Loucy (cell line): ENCODE measurements around the gene FLOT1.

Source experiments
- H2AFZ ChIP-seq: fragments of 200-600 bp; sonication (generic); 2 replicates; pipeline ENCODE4 v1.6.0; 2016; ENCODE audit warnings: antibody characterized with exemption, mild to moderate bottlenecking, low read length, moderate library complexity
- H3F3A ChIP-seq: fragments of 200-600 bp; 2 replicates; pipeline ENCODE4 v1.6.0; 2016; ENCODE audit warnings: antibody characterized with exemption, low read depth, mild to moderate bottlenecking
- H3K27me3 ChIP-seq: fragments of 200-600 bp; sonication (generic); 2 replicates; pipeline ENCODE4 v1.6.1; 2014; ENCODE audit warnings: low read length, mild to moderate bottlenecking; ENCODE audit not compliant: insufficient read depth, poor library complexity, severe bottlenecking
- H3K36me3 ChIP-seq: fragments of 200-600 bp; sonication (generic); 2 replicates; pipeline ENCODE4 v1.6.1; 2016; ENCODE audit warnings: low read length; ENCODE audit not compliant: insufficient read depth
- H3K4me1 ChIP-seq: fragments of 200-600 bp; sonication (generic); 2 replicates; pipeline ENCODE4 v1.5.1; 2014; ENCODE audit warnings: low read length, mild to moderate bottlenecking; ENCODE audit not compliant: insufficient read depth, poor library complexity, severe bottlenecking
- H3K4me2 ChIP-seq: fragments of 200-600 bp; sonication (generic); 2 replicates; pipeline ENCODE4 v1.6.0; 2014; ENCODE audit warnings: antibody characterized with exemption, low read length, low read depth, mild to moderate bottlenecking; ENCODE audit not compliant: poor library complexity, severe bottlenecking
- H3K4me3 ChIP-seq: fragments of 200-600 bp; sonication (generic); 2 replicates; pipeline ENCODE4 v1.5.1; 2014; ENCODE audit warnings: low read length, mild to moderate bottlenecking, mixed read lengths; ENCODE audit not compliant: poor library complexity, severe bottlenecking
- H3K79me2 ChIP-seq: fragments of 200-600 bp; sonication (generic); 2 replicates; pipeline ENCODE4 v1.6.1; 2014; ENCODE audit warnings: low read length; ENCODE audit not compliant: insufficient read depth
- H3K9ac ChIP-seq: fragments of 200-600 bp; sonication (generic); 2 replicates; pipeline ENCODE4 v1.6.0; 2014; ENCODE audit warnings: mild to moderate bottlenecking, low read depth, low read length, moderate library complexity; ENCODE audit not compliant: poor library complexity, severe bottlenecking
- H3K9me2 ChIP-seq: fragments of 200-600 bp; sonication (generic); replicated peaks from 2 replicates; pipeline ENCODE4 v1.6.1; 2016; ENCODE audit warnings: low read depth, low read length, mixed read lengths
- H3K9me3 ChIP-seq: fragments of 200-600 bp; sonication (generic); 2 replicates; pipeline ENCODE4 v1.6.1; 2014; ENCODE audit warnings: mild to moderate bottlenecking, antibody characterized with exemption, low read length, low read depth; ENCODE audit not compliant: insufficient read depth
- H4K20me1 ChIP-seq: fragments of 200-600 bp; sonication (generic); 2 replicates; pipeline ENCODE4 v1.6.0; 2014; ENCODE audit warnings: antibody characterized with exemption, low read length, mild to moderate bottlenecking; ENCODE audit not compliant: insufficient read depth, poor library complexity, severe bottlenecking
- EZH2phosphoT487 ChIP-seq: fragments of 200-600 bp; IDR thresholded peaks from 2 replicates; pipeline ENCODE4 v1.6.1; 2018; ENCODE audit warnings: antibody characterized with exemption, mild to moderate bottlenecking, moderate library complexity, borderline replicate concordance
- TF ChIP-seq, protein P1 (sequence below): fragments of 200-600 bp; sonication (generic); conservative IDR thresholded peaks from 2 replicates; pipeline ENCODE4 v1.5.1; 2014; ENCODE audit warnings: mild to moderate bottlenecking, antibody characterized with exemption, low read length

The FLOT1 gene

GRCh38 chr6:30738532-30738931 is 4.0 kb downstream of the FLOT1 start:
- Histone ChIP-seq H2AFZ (no peak overlapping the region), H3K4me3 (peak overlapping the region; percentile 46), H4K20me1 (peaks cover 22% of the 10 kb centered on the region), H3K27me3 (no peaks in the 10 kb centered on the region), H3K4me2 (peak overlapping the region; percentile 70), H3K9ac (peak overlapping the region; percentile 50), H3F3A (peaks cover 11% of the 10 kb centered on the region), H3K36me3 (no peaks in the 10 kb centered on the region; the same call in 1 of the 2 replicates), H3K9me3 (no peaks in the 10 kb centered on the region), H3K9me2 (no peaks in the 10 kb centered on the region), H3K79me2 (peaks cover 51% of the 10 kb centered on the region), H3K4me1 (peaks cover 55% of the 10 kb centered on the region)
- TF ChIP-seq EZH2phosphoT487 = no peak
- TF ChIP-seq, protein P1, sequence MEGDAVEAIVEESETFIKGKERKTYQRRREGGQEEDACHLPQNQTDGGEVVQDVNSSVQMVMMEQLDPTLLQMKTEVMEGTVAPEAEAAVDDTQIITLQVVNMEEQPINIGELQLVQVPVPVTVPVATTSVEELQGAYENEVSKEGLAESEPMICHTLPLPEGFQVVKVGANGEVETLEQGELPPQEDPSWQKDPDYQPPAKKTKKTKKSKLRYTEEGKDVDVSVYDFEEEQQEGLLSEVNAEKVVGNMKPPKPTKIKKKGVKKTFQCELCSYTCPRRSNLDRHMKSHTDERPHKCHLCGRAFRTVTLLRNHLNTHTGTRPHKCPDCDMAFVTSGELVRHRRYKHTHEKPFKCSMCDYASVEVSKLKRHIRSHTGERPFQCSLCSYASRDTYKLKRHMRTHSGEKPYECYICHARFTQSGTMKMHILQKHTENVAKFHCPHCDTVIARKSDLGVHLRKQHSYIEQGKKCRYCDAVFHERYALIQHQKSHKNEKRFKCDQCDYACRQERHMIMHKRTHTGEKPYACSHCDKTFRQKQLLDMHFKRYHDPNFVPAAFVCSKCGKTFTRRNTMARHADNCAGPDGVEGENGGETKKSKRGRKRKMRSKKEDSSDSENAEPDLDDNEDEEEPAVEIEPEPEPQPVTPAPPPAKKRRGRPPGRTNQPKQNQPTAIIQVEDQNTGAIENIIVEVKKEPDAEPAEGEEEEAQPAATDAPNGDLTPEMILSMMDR = no peak

DNA sequence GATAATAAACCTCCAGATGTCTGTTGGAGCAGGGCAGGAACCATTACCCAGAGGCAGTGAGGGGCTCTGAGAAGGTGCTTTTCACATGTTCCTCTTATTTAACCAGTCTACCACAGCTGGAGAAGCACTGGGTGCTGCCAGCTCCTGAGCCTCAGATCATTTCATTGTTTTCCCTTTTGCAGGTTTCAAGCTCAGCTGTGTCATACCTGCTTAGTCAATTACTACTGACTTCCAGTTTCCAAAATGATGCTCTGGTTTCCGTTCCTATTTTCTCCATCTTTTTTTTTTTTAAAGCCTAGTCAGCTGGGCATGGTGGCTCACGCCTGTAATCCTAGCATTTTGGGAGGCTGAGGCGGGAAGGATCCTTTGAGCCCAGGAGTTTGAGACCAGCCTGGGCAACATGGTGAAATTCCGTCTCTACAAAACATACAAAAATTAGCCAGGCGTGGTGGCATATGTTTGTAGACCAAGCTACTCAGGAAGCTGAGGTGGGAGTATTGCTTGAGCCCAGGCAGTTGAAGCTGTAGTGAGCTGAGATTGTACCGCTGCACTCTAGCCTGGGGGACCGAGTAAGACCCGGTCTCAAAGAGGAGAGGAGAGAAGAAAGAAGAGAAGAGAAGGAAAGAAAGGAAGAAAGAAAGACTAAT is 6.7 kb downstream of the FLOT1 start:
- H3K4me3 ChIP-seq = no peak overlapping the region
- H2AFZ ChIP-seq = no peak overlapping the region
- TF ChIP-seq, protein P1 = no peak
- TF ChIP-seq EZH2phosphoT487 = no peak
- H3K9ac ChIP-seq = no peak overlapping the region
- no peaks in the 10 kb centered on the region for H3K9me2 ChIP-seq
- H3K79me2 ChIP-seq = peaks cover 35% of the 10 kb centered on the region
- no peak overlapping the region for H3K4me2 ChIP-seq
- peaks cover 38% of the 10 kb centered on the region for H3K4me1 ChIP-seq
- no peaks in the 10 kb centered on the region for H3K27me3 ChIP-seq
- H4K20me1 ChIP-seq = peaks cover 8% of the 10 kb centered on the region
- H3K36me3 ChIP-seq = no peaks in the 10 kb centered on the region; the same call in 1 of the 2 replicates
- peaks cover 8% of the 10 kb centered on the region; the same call in 1 of the 2 replicates for H3F3A ChIP-seq
- H3K9me3 ChIP-seq = no peaks in the 10 kb centered on the region

DNA sequence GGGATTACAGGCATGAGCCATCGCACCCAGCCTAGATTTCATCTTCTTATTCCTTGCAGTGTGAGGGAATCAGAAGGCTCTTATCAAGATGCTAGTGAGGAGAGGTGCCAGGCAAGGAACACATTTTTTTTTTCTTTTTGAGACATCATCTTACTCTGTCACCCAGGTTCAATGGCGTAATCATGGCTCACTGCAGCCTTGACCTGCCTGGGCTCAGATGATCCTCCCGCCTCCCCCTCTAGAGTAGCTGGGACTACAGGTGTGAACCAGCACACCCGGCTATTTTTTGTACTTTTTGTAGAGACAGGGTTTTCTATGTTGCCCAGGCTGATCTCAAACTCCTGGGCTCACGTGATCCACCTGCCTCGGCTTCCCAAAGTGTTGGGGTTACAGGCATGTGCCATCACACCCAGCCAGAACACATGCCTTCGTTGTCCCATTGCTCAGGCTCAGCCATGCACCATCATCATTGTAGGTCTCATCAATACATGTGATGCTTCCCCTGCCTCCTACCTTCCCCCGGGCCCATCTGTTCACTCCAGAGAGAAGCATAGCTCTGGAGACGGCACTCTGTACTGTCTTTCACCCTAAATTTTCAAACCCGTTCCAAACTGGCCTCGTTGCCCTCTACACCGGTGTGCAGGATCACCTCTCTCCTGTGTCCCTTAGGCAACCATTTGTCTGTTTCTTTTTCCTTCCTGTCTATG is 10.1 kb downstream of the FLOT1 start:
- no peak overlapping the region for H3K9ac ChIP-seq
- H3K9me3 ChIP-seq = no peaks in the 10 kb centered on the region
- H3K4me1 ChIP-seq = peaks cover 16% of the 10 kb centered on the region
- TF ChIP-seq, protein P1 = no peak
- TF ChIP-seq EZH2phosphoT487 = no peak
- peaks cover 19% of the 10 kb centered on the region; the same call in 1 of the 2 replicates for H3K36me3 ChIP-seq
- no peaks in the 10 kb centered on the region for H3K27me3 ChIP-seq
- peaks cover 23% of the 10 kb centered on the region for H4K20me1 ChIP-seq
- peaks cover 24% of the 10 kb centered on the region; the same call in 1 of the 2 replicates for H3K79me2 ChIP-seq
- H2AFZ ChIP-seq = no peak overlapping the region
- H3F3A ChIP-seq = no peaks in the 10 kb centered on the region; the same call in 1 of the 2 replicates
- H3K9me2 ChIP-seq = no peaks in the 10 kb centered on the region
- no peak overlapping the region for H3K4me3 ChIP-seq
- H3K4me2 ChIP-seq = no peak overlapping the region
